ENCODE results near the gene HK1. TPM values are rescaled to one million over a fixed set of nuclear protein-coding genes. Genes with fewer than 3 reads are reported as not detected.

Gene HK1
- total and polyA plus RNA-seq, 2 of the 4 experiments (the other 2 are of a cell fraction): 53.7 to 90.5 TPM

- Histone ChIP-seq H4K8ac (ENCODE audit: low read depth in 2 of 2, low read length in 2 of 2) (no peak overlapping the region), H3K18ac (ENCODE audit: low read depth, low read length) (no peak overlapping the region), H3K4ac (ENCODE audit: low read depth, low read length) (no peak overlapping the region), H3K9me1 (ENCODE audit: insufficient read depth, low read length) (peaks cover 24% of the 10 kb centered on the region), H3K4me2 (ENCODE audit: low read depth, low read length) (no peak overlapping the region), H3K14ac (replicated peaks; ENCODE audit: low read depth, low read length) (no peak overlapping the region; the same call in 1 of the 2 replicates), H2BK120ac (ENCODE audit: low read depth, low read length) (no peak overlapping the region), H2BK20ac (ENCODE audit: low read depth, low read length) (no peak overlapping the region), H4K20me1 (ENCODE audit: insufficient read depth, low read length) (peaks cover 14% of the 10 kb centered on the region), H2AK5ac (ENCODE audit: low read depth, low read length) (peak overlapping the region; percentile 38; the same call in 1 of the 2 replicates), H3K27me3 (ENCODE audit: control insufficient read depth, insufficient read depth, low read length) (no peaks in the 10 kb centered on the region; the same call in 1 of the 2 replicates), H3K56ac (ENCODE audit: extremely low read depth, insufficient read depth, low read length) (no peak overlapping the region), H2AK9ac (replicated peaks; ENCODE audit: low read depth, low read length, poor library complexity) (peak overlapping the region; percentile 22), H2BK15ac (ENCODE audit: low read depth, low read length) (no peak overlapping the region), H3K9me3 (ENCODE audit: control insufficient read depth, insufficient read depth, low read length) (no peaks in the 10 kb centered on the region), H3K4me3 (ENCODE audit: insufficient read depth, low read depth, low read length) (no peak overlapping the region), H2BK5ac (ENCODE audit: low read depth, low read length, poor library complexity, severe bottlenecking) (no peak overlapping the region), H3K9ac (ENCODE audit: low read depth, low read length) (no peak overlapping the region), H3K79me1 (ENCODE audit: low read depth in 1 of 2, low read length in 2 of 2) (peaks cover 14 to 28% of the 10 kb centered on the region in 2 experiments), H3K36me3 (ENCODE audit: control insufficient read depth, insufficient read depth, low read length) (no peaks in the 10 kb centered on the region), H4K91ac (ENCODE audit: insufficient read depth, low read depth, low read length) (no peak overlapping the region), H3K23ac (ENCODE audit: low read depth, low read length) (no peak overlapping the region), H3K27ac (ENCODE audit: insufficient read depth, low read length) (no peak overlapping the region), H2AFZ (replicated peaks; ENCODE audit: low read length, poor library complexity) (no peak overlapping the region), H4K5ac (ENCODE audit: low read depth, low read length) (no peak overlapping the region), H3K4me1 (ENCODE audit: control insufficient read depth, insufficient read depth, low read length) (peaks cover 20% of the 10 kb centered on the region)
- ATAC-seq (ENCODE audit: low read depth): no peak
- CTCF ChIA-PET: no interaction called here
- peak; percentile 26 for DNase-seq
- BruUV-seq (replicated peaks): no TSS peak
- POLR2A ChIA-PET (ENCODE audit: unreplicated experiment): no interaction called here
- in situ Hi-C loops (cut with MboI; ENCODE audit: low sequenced_read_pairs): no loop called here
- no peak for TF ChIP-seq CTCF (conservative IDR thresholded peaks at IDR 0.05; ENCODE audit: low read depth, low read length)
- no peak for TF ChIP-seq RCOR1 (IDR thresholded peaks at IDR 0.05; ENCODE audit: insufficient replicate concordance, low read length)
- TF ChIP-seq, protein P1, sequence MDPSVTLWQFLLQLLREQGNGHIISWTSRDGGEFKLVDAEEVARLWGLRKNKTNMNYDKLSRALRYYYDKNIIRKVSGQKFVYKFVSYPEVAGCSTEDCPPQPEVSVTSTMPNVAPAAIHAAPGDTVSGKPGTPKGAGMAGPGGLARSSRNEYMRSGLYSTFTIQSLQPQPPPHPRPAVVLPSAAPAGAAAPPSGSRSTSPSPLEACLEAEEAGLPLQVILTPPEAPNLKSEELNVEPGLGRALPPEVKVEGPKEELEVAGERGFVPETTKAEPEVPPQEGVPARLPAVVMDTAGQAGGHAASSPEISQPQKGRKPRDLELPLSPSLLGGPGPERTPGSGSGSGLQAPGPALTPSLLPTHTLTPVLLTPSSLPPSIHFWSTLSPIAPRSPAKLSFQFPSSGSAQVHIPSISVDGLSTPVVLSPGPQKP (IDR thresholded peaks at IDR 0.05; ENCODE audit: borderline replicate concordance, low read depth, low read length): no peak
- no peak for TF ChIP-seq CHD1 (IDR thresholded peaks at IDR 0.05; ENCODE audit: low read depth, low read length)
- TF ChIP-seq MAFK (IDR thresholded peaks at IDR 0.05; ENCODE audit: low read depth, low read length): no peak
- TF ChIP-seq NFE2L2 (IDR thresholded peaks at IDR 0.05; ENCODE audit: low read depth, low read length): no peak
- no peak for TF ChIP-seq MXI1 (IDR thresholded peaks at IDR 0.05; ENCODE audit: borderline replicate concordance, low read depth, low read length)
- TF ChIP-seq, protein P2, sequence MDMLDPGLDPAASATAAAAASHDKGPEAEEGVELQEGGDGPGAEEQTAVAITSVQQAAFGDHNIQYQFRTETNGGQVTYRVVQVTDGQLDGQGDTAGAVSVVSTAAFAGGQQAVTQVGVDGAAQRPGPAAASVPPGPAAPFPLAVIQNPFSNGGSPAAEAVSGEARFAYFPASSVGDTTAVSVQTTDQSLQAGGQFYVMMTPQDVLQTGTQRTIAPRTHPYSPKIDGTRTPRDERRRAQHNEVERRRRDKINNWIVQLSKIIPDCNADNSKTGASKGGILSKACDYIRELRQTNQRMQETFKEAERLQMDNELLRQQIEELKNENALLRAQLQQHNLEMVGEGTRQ (IDR thresholded peaks at IDR 0.05; ENCODE audit: low read depth, low read length): no peak
- TF ChIP-seq RAD21 (IDR thresholded peaks at IDR 0.05; ENCODE audit: low read length): no peak
- no peak for TF ChIP-seq POLR2A (IDR thresholded peaks at IDR 0.05; ENCODE audit: low read depth, low read length)
- no peak for TF ChIP-seq FOS (IDR thresholded peaks at IDR 0.05; ENCODE audit: low read depth, low read length)
- no peak for TF ChIP-seq CEBPB (IDR thresholded peaks at IDR 0.05; ENCODE audit: low read depth, low read length)
- TF ChIP-seq MAZ (IDR thresholded peaks at IDR 0.05; ENCODE audit: borderline replicate concordance, low read depth, low read length): no peak
- TF ChIP-seq BHLHE40 (IDR thresholded peaks at IDR 0.05; ENCODE audit: low read depth, low read length): no peak
- no peak for TF ChIP-seq RFX5 (IDR thresholded peaks at IDR 0.05; ENCODE audit: low read depth, low read length)
- no peak for TF ChIP-seq SMC3 (IDR thresholded peaks at IDR 0.05; ENCODE audit: low read depth, low read length)
- intact Hi-C loops (cut with micrococcal nuclease): loop anchor here (5.0 kb wide), 2 partner anchors 47 to 78 kb away; no protein-coding TSS in a partner anchor
- 95% methylated on average over 5 of the region's 6 CpGs; no CpG with 5 or more reads in 1 of the 2 experiments for WGBS, 2 experiments (ENCODE audit: extremely low coverage in 2 of 2, insufficient read length in 1 of 2)
- dilution Hi-C loops (cut with HindIII; ENCODE audit: low sequenced_read_pairs, unreplicated experiment): no loop called here
Measured at GRCh38 chr10:69315610-69316312, 37.5 kb downstream of the HK1 start.
